HL-60 (cell line): Measurements from ENCODE around the gene NUB1.

Experiments used
- CTCF ChIP-seq: IDR thresholded peaks from one replicate; pipeline ENCODE4 v1.5.1; 2011; ENCODE audit warnings: low read length, control low read depth, inconsistent platforms; ENCODE audit not compliant: insufficient read depth
- REST ChIP-seq: IDR thresholded peaks from 2 replicates; pipeline ENCODE4 v1.6.1; 2012; ENCODE audit warnings: low read depth; ENCODE audit not compliant: insufficient replicate concordance

GRCh38 chr7:151371266-151371665 is 29.7 kb downstream of the NUB1 start:
- TF ChIP-seq CTCF: no peak
- no peak for TF ChIP-seq REST
